H1 (cell line): ENCODE results near the gene CEP70. TPM values are rescaled to one million over a fixed set of nuclear protein-coding genes. Genes with fewer than 3 reads are reported as not detected.
A peak's percentile ranks its signal among the peaks of the same experiment; 100 is the strongest.

Source experiments
- CTCF ChIA-PET: fragments of 300-600 bp; sonication (Branson Sonifier 250); formaldehyde crosslinking; loops from one replicate; lab custom pipeline; 2021; ENCODE audit not compliant: partially characterized antibody; lab: Charles Lee
- POLR2A ChIA-PET: fragments of 300-600 bp; sonication (Branson Sonifier 250); formaldehyde crosslinking; loops from one replicate; lab custom pipeline; 2021; ENCODE audit warnings: inconsistent platforms; ENCODE audit not compliant: partially characterized antibody; lab: Charles Lee
- DNase-seq, 2 experiments: peaks; one replicate each; pipeline versions ENCODE4 v3.0.0 to v3.0.0-alpha.2; 2010 to 2022; ENCODE audit warnings: low spot score in 2 of 2, low read depth in 1 of 2, mixed read lengths in 1 of 2
- FAIRE-seq: peaks from 2 replicates; lab custom pipeline; 2011; peaks lifted over from hg19 to GRCh38; lab: Jason Lieb, UNC
- H2AFZ ChIP-seq: 2 replicates; pipeline ENCODE4 v1.8.1; 2012; ENCODE audit warnings: low read length, inconsistent platforms
- H2AK5ac ChIP-seq: 2 replicates; pipeline ENCODE4 v1.6.1; 2013; ENCODE audit warnings: low read depth, low read length
- H2BK120ac ChIP-seq: replicated peaks from 2 replicates; pipeline ENCODE3; 2013; ENCODE audit warnings: low read depth, low read length, inconsistent platforms
- H2BK12ac ChIP-seq: 2 replicates; pipeline ENCODE4 v1.6.1; 2013; ENCODE audit warnings: low read depth, low read length
- H2BK15ac ChIP-seq: 2 replicates; pipeline ENCODE4 v1.6.1; 2013; ENCODE audit warnings: low read length
- H2BK20ac ChIP-seq: 2 replicates; pipeline ENCODE4 v1.6.1; 2013; ENCODE audit warnings: low read length
- H2BK5ac ChIP-seq: 2 replicates; pipeline ENCODE4 v1.6.1; 2013; ENCODE audit warnings: low read depth, low read length
- H3K14ac ChIP-seq: 2 replicates; pipeline ENCODE4 v1.6.1; 2013; ENCODE audit warnings: inconsistent platforms; ENCODE audit not compliant: insufficient read length
- H3K18ac ChIP-seq: 2 replicates; pipeline ENCODE4 v1.6.1; 2013; ENCODE audit warnings: low read length; ENCODE audit errors: extremely low read depth
- H3K23ac ChIP-seq: 2 replicates; pipeline ENCODE4 v1.6.1; 2013; ENCODE audit warnings: inconsistent platforms; ENCODE audit not compliant: insufficient read length
- H3K23me2 ChIP-seq: 2 replicates; pipeline ENCODE4 v1.6.1; 2013; ENCODE audit warnings: low read depth, low read length
- H3K27ac ChIP-seq: 2 replicates; pipeline ENCODE4 v1.6.1; 2011; ENCODE audit warnings: low read depth, low read length, inconsistent platforms
- H3K27me3 ChIP-seq, 4 experiments: replicated peaks in 1 of 4; 1 replicate in 1 of 4; 2 replicates in 3 of 4; pipeline versions ENCODE4 v1.6.1 to v1.8.1; 2011 to 2013; ENCODE audit warnings: low read length in 3 of 4, mild to moderate bottlenecking in 3 of 4, inconsistent platforms in 2 of 4, mixed read lengths in 2 of 4, moderate library complexity in 1 of 4; ENCODE audit not compliant: control insufficient read depth in 3 of 4, insufficient read depth in 3 of 4; ENCODE audit errors: extremely low read depth in 1 of 4
- H3K36me3 ChIP-seq, 4 experiments: 2 replicates each; pipeline versions ENCODE4 v1.6.1 to v1.8.1; 2011 to 2013; ENCODE audit warnings: mild to moderate bottlenecking in 4 of 4, low read length in 3 of 4, moderate library complexity in 2 of 4, control low read depth in 1 of 4, inconsistent platforms in 1 of 4; ENCODE audit not compliant: insufficient read depth in 4 of 4, control insufficient read depth in 2 of 4
- H3K4ac ChIP-seq: replicated peaks from 2 replicates; pipeline ENCODE3; 2013; ENCODE audit warnings: low read length, low read depth, mixed read lengths, inconsistent platforms; ENCODE audit not compliant: insufficient read length
- H3K4me1 ChIP-seq, 4 experiments: replicated peaks in 1 of 4; 1 replicate in 1 of 4; 2 replicates in 3 of 4; pipeline versions ENCODE4 v1.6.1 to v1.8.1; 2011 to 2013; ENCODE audit warnings: low read length in 3 of 4, inconsistent platforms in 2 of 4, mixed read lengths in 1 of 4; ENCODE audit not compliant: insufficient read depth in 4 of 4, control insufficient read depth in 3 of 4
- H3K4me2 ChIP-seq, 2 experiments: 2 replicates each; pipeline versions ENCODE4 v1.6.1 to v1.8.1; 2011 to 2013; ENCODE audit warnings: low read depth in 2 of 2, low read length in 2 of 2, control low read depth in 1 of 2, inconsistent platforms in 1 of 2, mild to moderate bottlenecking in 1 of 2; ENCODE audit not compliant: insufficient read depth in 1 of 2
- H3K4me3 ChIP-seq, 4 experiments: fragments of 200-600, 300-600 bp in 1 of 4; sonication (generic), shearing (Covaris generic), sonication (Bioruptor Twin) in 1 of 4; 2 replicates each; pipeline versions ENCODE4 v1.5.1 to v1.8.1; 2011 to 2016; ENCODE audit warnings: low read length in 4 of 4, low read depth in 3 of 4, control low read depth in 2 of 4, inconsistent platforms in 2 of 4, mild to moderate bottlenecking in 2 of 4, mixed read lengths in 1 of 4, moderate library complexity in 1 of 4; ENCODE audit not compliant: insufficient read depth in 2 of 4; ENCODE audit errors: extremely low read depth in 1 of 4
- H3K56ac ChIP-seq: replicated peaks from 2 replicates; pipeline ENCODE3; 2013; ENCODE audit warnings: low read depth, mild to moderate bottlenecking, mixed read lengths, low read length, inconsistent platforms; ENCODE audit not compliant: insufficient read length
- H3K79me1 ChIP-seq: 2 replicates; pipeline ENCODE4 v1.6.1; 2013; ENCODE audit warnings: low read depth, low read length, control low read depth
- H3K79me2 ChIP-seq, 2 experiments: 2 replicates each; pipeline versions ENCODE4 v1.6.1 to v1.8.1; 2012 to 2013; ENCODE audit warnings: low read length in 2 of 2, mild to moderate bottlenecking in 2 of 2, inconsistent platforms in 1 of 2; ENCODE audit not compliant: insufficient read depth in 2 of 2, control insufficient read depth in 1 of 2
- H3K9ac ChIP-seq, 4 experiments: replicated peaks in 1 of 4; 1 replicate in 1 of 4; 2 replicates in 3 of 4; pipeline versions ENCODE4 v1.6.1 to v1.8.1; 2011 to 2013; ENCODE audit warnings: low read depth in 3 of 4, low read length in 3 of 4, control low read depth in 2 of 4, mild to moderate bottlenecking in 2 of 4, moderate library complexity in 2 of 4, inconsistent platforms in 1 of 4; ENCODE audit errors: extremely low read depth in 1 of 4
- H3K9me3 ChIP-seq, 2 experiments: 2 replicates each; pipeline versions ENCODE4 v1.6.1 to v1.8.1; 2012 to 2013; ENCODE audit warnings: mild to moderate bottlenecking in 2 of 2, moderate library complexity in 2 of 2, control low read depth in 1 of 2, inconsistent platforms in 1 of 2, low read depth in 1 of 2, low read length in 1 of 2, mixed read lengths in 1 of 2; ENCODE audit not compliant: insufficient read depth in 2 of 2
- H4K20me1 ChIP-seq, 2 experiments: replicated peaks in 1 of 2; 2 replicates each; pipeline versions ENCODE3 to v1.8.1; 2011 to 2013; ENCODE audit warnings: inconsistent platforms in 2 of 2, low read length in 2 of 2, mild to moderate bottlenecking in 1 of 2; ENCODE audit not compliant: insufficient read depth in 2 of 2, control insufficient read depth in 1 of 2
- H4K5ac ChIP-seq: 2 replicates; pipeline ENCODE4 v1.6.1; 2013; ENCODE audit warnings: low read length, low read depth, mixed read lengths, inconsistent platforms; ENCODE audit not compliant: insufficient read length
- H4K8ac ChIP-seq: 2 replicates; pipeline ENCODE4 v1.8.0; 2013; ENCODE audit warnings: mild to moderate bottlenecking, moderate library complexity, low read length, inconsistent platforms; ENCODE audit not compliant: insufficient read depth; ENCODE audit errors: extremely low read depth
- H4K91ac ChIP-seq: replicated peaks from 2 replicates; pipeline ENCODE3; 2013; ENCODE audit warnings: low read length, mixed read lengths, inconsistent platforms; ENCODE audit not compliant: insufficient read length
- E2F6 ChIP-seq: IDR thresholded peaks from 2 replicates; pipeline ENCODE4 v1.6.1; 2012; ENCODE audit warnings: inconsistent platforms
- HDAC2 ChIP-seq, 2 experiments: fragments of 300-600 bp in 1 of 2; sonication (generic) in 1 of 2; IDR thresholded peaks; 2 replicates each; pipeline ENCODE4 v1.6.1; 2011 to 2012; ENCODE audit warnings: low read depth in 2 of 2, low read length in 2 of 2, mild to moderate bottlenecking in 2 of 2, moderate library complexity in 2 of 2, borderline replicate concordance in 1 of 2, inconsistent platforms in 1 of 2
- KDM1A ChIP-seq: fragments of 200-600, 300-600 bp; sonication (generic); IDR thresholded peaks from 2 replicates; pipeline ENCODE4 v1.7.1; 2016; ENCODE audit warnings: mild to moderate bottlenecking, low read length, borderline replicate concordance
- SIN3A ChIP-seq, 2 experiments: IDR thresholded peaks in 1 of 2; conservative IDR thresholded peaks in 1 of 2; 2 replicates each; pipeline ENCODE4 v1.6.1; 2011 to 2012; ENCODE audit warnings: low read length in 2 of 2, improper control_type of control experiment in 1 of 2, low read depth in 1 of 2, mild to moderate bottlenecking in 1 of 2
- WGBS, 2 experiments: shearing (Covaris generic) in 1 of 2; methylation state at CpG; one replicate each; pipeline versions ENCODE4 v1.1.6 to v1.1.7; 2013 to 2015; ENCODE audit warnings: low lambda C conversion rate in 2 of 2, mixed read lengths in 2 of 2, inconsistent platforms in 1 of 2, low coverage in 1 of 2, missing lambda C conversion rate in 1 of 2; ENCODE audit not compliant: insufficient replicate concordance in 2 of 2, insufficient coverage in 1 of 2, insufficient read length in 1 of 2; ENCODE audit errors: extremely low coverage in 1 of 2, missing lambda C conversion rate in 1 of 2; 5-methylcytosine and 5-hydroxymethylcytosine counted together
- polyA plus RNA-seq, 7 experiments: library from polyadenylated mRNA; depleted of rRNA in 3 of 7; stranded (reverse) in 5 of 7; unstranded in 2 of 7; fragments of >200 nt in 5 of 7; fragments of 200-250 nt in 2 of 7; gene quantifications; 1 replicate in 5 of 7; 2 replicates in 1 of 7; 4 replicates in 1 of 7; pipeline versions ENCODE4 v1.2.1 to v1.2.3, GENCODE V29; 2011 to 2013; ENCODE audit warnings: missing spikeins in 2 of 7, mixed read lengths in 2 of 7
- total RNA-seq: library from RNA; stranded (reverse); fragmentation: NEBNext Ultra II Directional; extraction: Animal tissue kit (Norgen Biotek cat#: 25700); gene quantifications from 2 replicates; pipeline ENCODE4 v1.2.1, GENCODE V29; 2021

Gene CEP70
- total and polyA plus RNA-seq, 2 of the 8 experiments (the other 6 are each of a cell fraction or from before 2014, with no cell fraction given), result 3.9 to 26.2 TPM

- no peak for DNase-seq
- Histone ChIP-seq H3K9ac (no peak overlapping the region), H3K79me2 (no peaks in the 10 kb centered on the region), H2BK5ac (no peak overlapping the region), H3K18ac (no peak overlapping the region), H3K4me1 (peaks cover 0 to 7% (median 1%) of the 10 kb centered on the region in 4 experiments; a peak in 3 of 7 replicates), H2AFZ (no peak overlapping the region), H3K36me3 (no peaks in the 10 kb centered on the region), H3K4me3 (no peak overlapping the region), H2BK120ac (no peak overlapping the region), H3K9me3 (no peaks in the 10 kb centered on the region), H4K8ac (no peak overlapping the region), H3K4ac (no peak overlapping the region), H3K4me2 (no peak overlapping the region), H2BK12ac (no peak overlapping the region), H3K27me3 (no peaks in the 10 kb centered on the region), H4K91ac (no peak overlapping the region), H3K14ac (no peak overlapping the region), H2BK20ac (no peak overlapping the region), H3K27ac (no peak overlapping the region), H2BK15ac (no peak overlapping the region), H4K5ac (no peak overlapping the region), H3K23me2 (no peaks in the 10 kb centered on the region), H3K56ac (no peak overlapping the region), H2AK5ac (no peak overlapping the region), H3K79me1 (peaks cover 3% of the 10 kb centered on the region; the same call in 1 of the 2 replicates), H4K20me1 (no peaks in the 10 kb centered on the region), H3K23ac (no peak overlapping the region)
- WGBS, 2 experiments, result 86% methylated on average over 4 of the region's 4 CpGs; no CpG with 5 or more reads in 1 of the 2 experiments
- no peak for FAIRE-seq
- POLR2A ChIA-PET, result no interaction called here
- CTCF ChIA-PET, result interaction anchor here (1.0 to 1.7 kb wide), 3 partner anchors 8 to 28 kb away, joined by 3 to 4 read pairs (median 4); no protein-coding TSS in a partner anchor
- TF ChIP-seq HDAC2 (IDR thresholded peaks at IDR 0.05; ENCODE audit: borderline replicate concordance in 1 of 2, low read depth in 2 of 2, low read length in 2 of 2) (peak in 1 of 2 experiments; percentile 55; a peak in 1 of 4 replicates), KDM1A (peak; percentile 71; the same call in 1 of the 2 replicates), SIN3A (conservative IDR thresholded peaks at IDR 0.05 in 1 of 2, IDR thresholded peaks at IDR 0.05 in 1 of 2; ENCODE audit: low read depth in 1 of 2, low read length in 2 of 2) (no peak), E2F6 (no peak)
These were observed 148.4 kb downstream of the CEP70 start for GRCh38 chr3:138445654-138446053.
